Activated naive CD4-positive, alpha-beta T cell treated with anti-CD3 and anti-CD28 coated beads, Interleukin-2, amount 10 ng/mL, durations not matched to agents 7 days and 5 days (primary cell): ENCODE measurements around the gene RASGRF2.
"Not testable (repeated sequence)": the region's sequence is repeated elsewhere in the genome, so short reads cannot be mapped to it uniquely, and the experiment has no call there.

Experiments
- CTCF ChIA-PET: fragments of 350-600 bp; sonication (Branson Sonifier 250); formaldehyde crosslinking; loops from one replicate; lab custom pipeline; 2021; ENCODE audit warnings: antibody characterized with exemption; lab: Charles Lee
- DNase-seq: peaks from one replicate; pipeline ENCODE4 v3.0.0-alpha.2; 2020
- H3K27ac Mint-ChIP-seq: one replicate; pipeline ENCODE4 v1.8.0; 2021; ENCODE audit warnings: mild to moderate bottlenecking, moderate library complexity, mixed read lengths
- H3K27me3 Mint-ChIP-seq: one replicate; pipeline ENCODE4 v1.8.0; 2021; ENCODE audit warnings: mild to moderate bottlenecking, mixed read lengths
- H3K36me3 Mint-ChIP-seq: one replicate; pipeline ENCODE4 v1.8.0; 2021; ENCODE audit warnings: mixed read lengths
- H3K4me1 Mint-ChIP-seq: one replicate; pipeline ENCODE4 v1.8.0; 2021; ENCODE audit warnings: mixed read lengths
- H3K4me3 Mint-ChIP-seq: one replicate; pipeline ENCODE4 v1.8.0; 2021; ENCODE audit warnings: mild to moderate bottlenecking, moderate library complexity, mixed read lengths
- H3K9me3 Mint-ChIP-seq: one replicate; pipeline ENCODE4 v1.8.0; 2021; ENCODE audit warnings: mixed read lengths

Gene RASGRF2

GRCh38 chr5:81027481-81028058 lies 67.4 kb downstream of the RASGRF2 start:
- CTCF ChIA-PET: interaction anchor here (1.7 kb wide), 1 partner anchor 95 kb away, joined by 3 read pairs; no protein-coding TSS in a partner anchor
- DNase-seq: no peak
- H3K4me3 Mint-ChIP-seq: no peak overlapping the region
- H3K4me1 Mint-ChIP-seq: peaks cover 10% of the 10 kb centered on the region
- H3K27ac Mint-ChIP-seq: no peak overlapping the region
- no peaks in the 10 kb centered on the region for H3K27me3 Mint-ChIP-seq
- peaks cover 18% of the 10 kb centered on the region for H3K9me3 Mint-ChIP-seq
- peaks cover 14% of the 10 kb centered on the region for H3K36me3 Mint-ChIP-seq

DNA sequence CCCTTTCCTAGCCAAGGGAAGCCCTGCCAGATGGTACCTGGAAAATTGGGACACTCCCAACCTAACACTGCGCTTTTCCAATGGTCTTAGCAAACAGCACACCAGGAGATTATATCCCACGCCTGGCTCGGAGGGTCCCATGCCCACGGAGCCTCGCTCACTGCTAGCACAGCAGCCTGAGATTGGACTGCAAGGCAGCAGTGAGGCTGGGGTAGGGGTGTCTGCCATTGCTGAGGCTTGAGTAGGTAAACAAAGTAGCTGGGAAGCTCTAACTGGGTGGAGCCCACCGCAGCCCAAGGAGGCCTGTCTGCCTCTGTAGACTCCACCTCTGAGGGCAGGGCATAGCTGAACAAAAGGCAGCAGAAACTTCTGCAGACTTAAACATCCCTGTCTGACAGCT lies 68.7 kb downstream of the RASGRF2 start:
- H3K27ac Mint-ChIP-seq, H3K4me1 Mint-ChIP-seq, H3K4me3 Mint-ChIP-seq, DNase-seq, H3K27me3 Mint-ChIP-seq: not testable (repeated sequence)
- H3K36me3 Mint-ChIP-seq: peaks cover 15% of the 10 kb centered on the region
- CTCF ChIA-PET: interaction anchor here (0.6 to 1.7 kb wide), 2 partner anchors 17 to 94 kb away, joined by 3 read pairs; no protein-coding TSS in a partner anchor
- H3K9me3 Mint-ChIP-seq: peaks cover 22% of the 10 kb centered on the region

GRCh38 chr5:81029736-81030135 lies 69.6 kb downstream of the RASGRF2 start:
- not testable (repeated sequence) for H3K4me3 Mint-ChIP-seq, H3K27me3 Mint-ChIP-seq, H3K4me1 Mint-ChIP-seq, DNase-seq, H3K27ac Mint-ChIP-seq
- H3K9me3 Mint-ChIP-seq: peaks cover 24% of the 10 kb centered on the region
- H3K36me3 Mint-ChIP-seq: peaks cover 15% of the 10 kb centered on the region
- CTCF ChIA-PET: interaction anchor here (1.0 kb wide), 1 partner anchor 13 kb away, joined by 3 read pairs; no protein-coding TSS in a partner anchor

- CTCF ChIA-PET: interaction anchor here (1.0 kb wide), 1 partner anchor 13 kb away, joined by 3 read pairs; no protein-coding TSS in a partner anchor
- H3K4me1 Mint-ChIP-seq, H3K27ac Mint-ChIP-seq, H3K4me3 Mint-ChIP-seq, DNase-seq, H3K27me3 Mint-ChIP-seq: not testable (repeated sequence)
- Mint-ChIP-seq H3K9me3 (peaks cover 26% of the 10 kb centered on the region), H3K36me3 (peaks cover 15% of the 10 kb centered on the region)
Measured at GRCh38 chr5:81030236-81031034, 70.3 kb downstream of the RASGRF2 start.

- no peak for DNase-seq
- CTCF ChIA-PET: interaction anchor here (0.7 kb wide), 1 partner anchor 31 kb away, joined by 4 read pairs; no protein-coding TSS in a partner anchor
- H3K27ac Mint-ChIP-seq: no peak overlapping the region
- H3K27me3 Mint-ChIP-seq: no peaks in the 10 kb centered on the region
- H3K4me1 Mint-ChIP-seq: no peaks in the 10 kb centered on the region
- peaks cover 3% of the 10 kb centered on the region for H3K36me3 Mint-ChIP-seq
- H3K4me3 Mint-ChIP-seq: no peak overlapping the region
- H3K9me3 Mint-ChIP-seq: peaks cover 15% of the 10 kb centered on the region
Measured at GRCh38 chr5:81035522-81035921, 75.4 kb downstream of the RASGRF2 start.

DNA sequence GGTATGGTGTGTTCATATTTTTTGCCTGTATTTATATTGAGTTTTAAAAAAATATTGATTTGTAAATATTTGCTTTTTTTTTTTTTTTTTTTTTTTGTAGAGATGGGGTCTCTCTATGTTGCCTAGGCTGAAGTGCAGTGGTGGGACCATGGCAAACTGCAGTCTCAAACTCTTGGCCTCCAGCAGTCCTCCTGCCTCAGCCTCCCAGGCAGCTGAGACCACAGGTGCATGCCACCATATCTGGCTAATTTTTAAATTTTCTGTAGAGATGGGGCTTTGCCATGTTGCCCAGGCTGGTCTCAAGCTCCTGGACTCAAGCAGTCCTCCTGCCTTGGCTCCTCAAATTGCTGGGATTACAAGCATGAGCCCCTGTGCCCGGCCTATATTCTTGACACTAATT lies 78.3 kb downstream of the RASGRF2 start:
- CTCF ChIA-PET: no interaction called here
- peaks cover 13% of the 10 kb centered on the region for H3K9me3 Mint-ChIP-seq
- no peaks in the 10 kb centered on the region for H3K36me3 Mint-ChIP-seq
- DNase-seq: no peak
- H3K4me3 Mint-ChIP-seq: no peak overlapping the region
- H3K4me1 Mint-ChIP-seq: no peaks in the 10 kb centered on the region
- no peak overlapping the region for H3K27ac Mint-ChIP-seq
- H3K27me3 Mint-ChIP-seq: no peaks in the 10 kb centered on the region

DNA sequence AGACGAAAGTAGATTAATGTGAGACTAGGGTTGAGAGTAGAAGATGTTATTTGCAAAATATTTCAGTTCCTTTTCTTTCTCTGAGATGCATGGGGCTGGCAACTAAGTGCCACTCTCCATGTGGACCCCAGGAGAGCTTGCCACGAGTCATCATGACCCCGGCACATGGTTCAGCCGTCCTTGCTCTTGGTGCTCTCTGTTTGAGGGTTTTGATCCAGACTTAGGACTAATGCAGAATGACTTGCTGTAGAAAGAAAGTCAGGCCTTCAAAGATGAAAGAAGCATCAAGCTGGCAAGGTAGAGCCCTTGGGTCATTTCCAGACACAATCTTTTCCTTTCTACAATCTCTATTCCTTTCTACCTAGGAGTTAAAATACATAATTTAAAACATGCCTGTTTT lies 84.7 kb downstream of the RASGRF2 start:
- DNase-seq: no peak
- no peaks in the 10 kb centered on the region for H3K27me3 Mint-ChIP-seq
- no peaks in the 10 kb centered on the region for H3K9me3 Mint-ChIP-seq
- H3K36me3 Mint-ChIP-seq: no peaks in the 10 kb centered on the region
- H3K4me1 Mint-ChIP-seq: peaks cover 4% of the 10 kb centered on the region
- CTCF ChIA-PET: no interaction called here
- no peak overlapping the region for H3K27ac Mint-ChIP-seq
- H3K4me3 Mint-ChIP-seq: no peak overlapping the region

GRCh38 chr5:81045389-81045807 lies 85.2 kb downstream of the RASGRF2 start:
- H3K9me3 Mint-ChIP-seq: no peaks in the 10 kb centered on the region
- H3K36me3 Mint-ChIP-seq: no peaks in the 10 kb centered on the region
- H3K4me3 Mint-ChIP-seq: no peak overlapping the region
- DNase-seq: no peak
- H3K27me3 Mint-ChIP-seq: no peaks in the 10 kb centered on the region
- CTCF ChIA-PET: no interaction called here
- H3K27ac Mint-ChIP-seq: no peak overlapping the region
- H3K4me1 Mint-ChIP-seq: peaks cover 4% of the 10 kb centered on the region

DNA sequence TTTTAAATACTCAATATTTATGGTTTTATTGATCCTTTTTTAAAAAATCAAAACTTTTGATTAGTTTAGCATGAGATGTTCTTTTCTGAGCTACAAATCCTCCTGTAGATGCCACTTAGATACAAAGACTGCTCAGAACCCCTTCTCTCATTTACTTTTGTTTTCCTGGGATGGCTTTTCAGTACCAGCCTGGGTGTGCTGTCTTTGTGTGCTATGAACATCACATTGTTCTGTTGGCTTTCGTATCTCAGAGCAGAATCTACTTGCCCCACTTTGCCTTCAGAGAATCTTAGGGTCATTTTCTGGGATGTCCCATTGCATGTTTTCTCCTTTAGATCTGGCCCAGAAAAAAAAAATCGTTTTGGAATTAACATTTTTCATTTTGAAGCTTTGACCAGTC lies 85.9 kb downstream of the RASGRF2 start:
- no peak for DNase-seq
- H3K27me3 Mint-ChIP-seq: no peaks in the 10 kb centered on the region
- H3K4me1 Mint-ChIP-seq: peaks cover 4% of the 10 kb centered on the region
- H3K4me3 Mint-ChIP-seq: no peak overlapping the region
- H3K9me3 Mint-ChIP-seq: no peaks in the 10 kb centered on the region
- H3K27ac Mint-ChIP-seq: no peak overlapping the region
- H3K36me3 Mint-ChIP-seq: peaks cover 2% of the 10 kb centered on the region
- CTCF ChIA-PET: no interaction called here

GRCh38 chr5:81052325-81052724 lies 92.2 kb downstream of the RASGRF2 start:
- H3K4me3 Mint-ChIP-seq: no peak overlapping the region
- no peak for DNase-seq
- CTCF ChIA-PET: no interaction called here
- no peaks in the 10 kb centered on the region for H3K9me3 Mint-ChIP-seq
- no peak overlapping the region for H3K27ac Mint-ChIP-seq
- peaks cover 2% of the 10 kb centered on the region for H3K36me3 Mint-ChIP-seq
- H3K4me1 Mint-ChIP-seq: no peaks in the 10 kb centered on the region
- no peaks in the 10 kb centered on the region for H3K27me3 Mint-ChIP-seq

GRCh38 chr5:81053282-81053681 lies 93.1 kb downstream of the RASGRF2 start:
- CTCF ChIA-PET, H3K27ac Mint-ChIP-seq: not testable (repeated sequence)

DNA sequence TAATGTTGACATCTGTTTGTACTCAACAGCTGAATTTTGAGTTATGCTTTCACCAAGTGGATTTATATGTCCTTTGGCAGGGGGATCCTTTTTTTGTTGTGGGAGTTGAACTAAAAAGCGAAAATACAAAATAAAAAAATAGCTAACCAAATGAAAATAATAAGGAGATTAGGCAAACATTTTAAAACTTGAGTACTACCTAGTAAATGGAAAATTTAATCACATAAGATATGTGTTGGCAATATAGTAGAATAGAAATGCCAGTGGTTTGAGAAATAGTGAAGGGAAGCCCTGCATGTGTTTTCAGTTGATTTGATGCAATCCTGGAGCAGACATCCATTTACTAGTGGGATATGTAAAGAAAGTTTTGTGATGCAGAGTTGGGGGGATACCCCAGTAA lies 98.0 kb downstream of the RASGRF2 start:
- Mint-ChIP-seq H3K4me3 (no peak overlapping the region), H3K27ac (no peak overlapping the region), H3K27me3 (no peaks in the 10 kb centered on the region), H3K4me1 (no peaks in the 10 kb centered on the region), H3K9me3 (no peaks in the 10 kb centered on the region), H3K36me3 (peaks cover 2% of the 10 kb centered on the region)
- CTCF ChIA-PET: no interaction called here
- DNase-seq: no peak

More at GRCh38 chr5:81053282-81053681, 93.1 kb downstream of the RASGRF2 start:
- H3K36me3 Mint-ChIP-seq, DNase-seq, H3K27me3 Mint-ChIP-seq, H3K4me1 Mint-ChIP-seq, H3K4me3 Mint-ChIP-seq, H3K9me3 Mint-ChIP-seq: not testable (repeated sequence)

GRCh38 chr5:81065492-81065891 lies 105.3 kb downstream of the RASGRF2 start:
- Mint-ChIP-seq H3K4me3 (no peak overlapping the region), H3K36me3 (peaks cover 11% of the 10 kb centered on the region), H3K27ac (no peak overlapping the region), H3K27me3 (no peaks in the 10 kb centered on the region), H3K9me3 (peaks cover 3% of the 10 kb centered on the region), H3K4me1 (no peaks in the 10 kb centered on the region)
- DNase-seq: no peak
- CTCF ChIA-PET: no interaction called here

GRCh38 chr5:81066102-81066501 lies 105.9 kb downstream of the RASGRF2 start:
- Mint-ChIP-seq H3K36me3 (peaks cover 11% of the 10 kb centered on the region), H3K4me1 (no peaks in the 10 kb centered on the region), H3K27me3 (no peaks in the 10 kb centered on the region), H3K9me3 (peaks cover 3% of the 10 kb centered on the region), H3K4me3 (no peak overlapping the region), H3K27ac (no peak overlapping the region)
- DNase-seq: no peak
- CTCF ChIA-PET: no interaction called here

DNA sequence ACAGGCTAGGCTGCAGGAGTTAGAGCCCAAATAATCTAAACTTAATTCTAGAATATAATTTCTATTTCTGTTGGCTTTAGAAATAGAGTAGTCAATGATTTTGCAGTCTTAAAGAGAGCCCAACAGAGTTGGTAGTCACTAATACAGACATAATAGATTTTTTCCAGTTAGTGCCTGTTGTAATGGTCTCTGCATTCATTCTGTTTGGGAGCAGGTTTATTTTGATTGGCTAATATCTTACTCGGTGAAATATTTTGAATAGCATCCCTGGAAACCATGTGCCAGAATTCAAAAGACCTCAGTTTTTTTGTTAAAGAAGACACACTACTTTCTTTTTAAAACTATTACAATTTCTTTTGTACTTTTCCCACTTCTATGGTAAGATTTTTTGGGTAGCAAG lies 107.2 kb downstream of the RASGRF2 start:
- CTCF ChIA-PET: no interaction called here
- H3K4me1 Mint-ChIP-seq: no peaks in the 10 kb centered on the region
- peaks cover 3% of the 10 kb centered on the region for H3K9me3 Mint-ChIP-seq
- H3K27ac Mint-ChIP-seq: no peak overlapping the region
- no peak for DNase-seq
- H3K36me3 Mint-ChIP-seq: peaks cover 11% of the 10 kb centered on the region
- H3K4me3 Mint-ChIP-seq: no peak overlapping the region
- no peaks in the 10 kb centered on the region for H3K27me3 Mint-ChIP-seq
